ENCODE results near the gene C11orf91.

C11orf91 gene

GRCh38 chr11:33713151-33713855 lies 12.7 kb upstream of the C11orf91 start:
- no peaks in the 10 kb centered on the region for H3K79me1 ChIP-seq (ENCODE audit: low read length)
- no peak overlapping the region for H3K23ac ChIP-seq (ENCODE audit: low read length)
- DNase-seq, result peak in 1 of 2 donors; percentile 23
- H2BK5ac ChIP-seq (ENCODE audit: low read depth, low read length, poor library complexity), result no peak overlapping the region
- no CpG with 5 or more reads among the region's 5 CpGs for WGBS (ENCODE audit: extremely low coverage, insufficient coverage, insufficient read length)
- H4K8ac ChIP-seq (ENCODE audit: low read depth, low read length), result no peak overlapping the region
- no peak overlapping the region for H3K14ac ChIP-seq (ENCODE audit: low read length)
- H3K4me3 ChIP-seq (ENCODE audit: low read depth, low read length), result no peak overlapping the region
- no peak overlapping the region for H2AFZ ChIP-seq (ENCODE audit: insufficient read depth, low read length, poor library complexity)
- no peaks in the 10 kb centered on the region for H3K27me3 ChIP-seq (ENCODE audit: insufficient read depth, low read length)
- H2AK5ac ChIP-seq (ENCODE audit: low read length), result no peak overlapping the region
- no peak overlapping the region for H3K4me2 ChIP-seq (ENCODE audit: low read length)
- H2BK12ac ChIP-seq (ENCODE audit: low read length), result no peak overlapping the region
- H3K36me3 ChIP-seq (ENCODE audit: control insufficient read depth in 1 of 2, insufficient read depth in 2 of 2, low read length in 2 of 2), result peaks cover 11 to 21% of the 10 kb centered on the region in 2 experiments
- H2BK120ac ChIP-seq (ENCODE audit: insufficient read depth, low read length, poor library complexity), result no peak overlapping the region
- H3K27ac ChIP-seq (ENCODE audit: low read depth, low read length), result no peak overlapping the region
- H4K12ac ChIP-seq (ENCODE audit: low read depth, low read length), result no peak overlapping the region
- H3K4ac ChIP-seq (ENCODE audit: low read depth, low read length), result no peak overlapping the region
- no peak overlapping the region for H3K18ac ChIP-seq (ENCODE audit: low read length)
- H4K91ac ChIP-seq (ENCODE audit: low read depth, low read length), result no peak overlapping the region
- no peaks in the 10 kb centered on the region for H3K9me3 ChIP-seq (ENCODE audit: insufficient read depth, low read depth, low read length)
- H3K4me1 ChIP-seq (ENCODE audit: control insufficient read depth in 1 of 2, insufficient read depth in 2 of 2, low read length in 2 of 2), result peaks cover 0 to 1% of the 10 kb centered on the region in 2 experiments
- H3K9ac ChIP-seq (ENCODE audit: low read length), result no peak overlapping the region
- H3K79me2 ChIP-seq (ENCODE audit: control insufficient read depth, insufficient read depth, low read length, poor library complexity), result no peaks in the 10 kb centered on the region

- Histone ChIP-seq H2BK120ac (ENCODE audit: insufficient read depth, low read length, poor library complexity) (no peak overlapping the region), H2AFZ (ENCODE audit: insufficient read depth, low read length, poor library complexity) (no peak overlapping the region), H3K79me2 (ENCODE audit: control insufficient read depth, insufficient read depth, low read length, poor library complexity) (no peaks in the 10 kb centered on the region), H3K79me1 (ENCODE audit: low read length) (no peaks in the 10 kb centered on the region), H4K8ac (ENCODE audit: low read depth, low read length) (no peak overlapping the region), H4K12ac (ENCODE audit: low read depth, low read length) (no peak overlapping the region), H3K18ac (ENCODE audit: low read length) (no peak overlapping the region), H3K4ac (ENCODE audit: low read depth, low read length) (no peak overlapping the region), H4K91ac (ENCODE audit: low read depth, low read length) (no peak overlapping the region), H3K14ac (ENCODE audit: low read length) (no peak overlapping the region), H3K27me3 (ENCODE audit: insufficient read depth, low read length) (no peaks in the 10 kb centered on the region), H3K9me3 (ENCODE audit: insufficient read depth, low read depth, low read length) (no peaks in the 10 kb centered on the region), H3K4me1 (ENCODE audit: control insufficient read depth in 1 of 2, insufficient read depth in 2 of 2, low read length in 2 of 2) (peaks cover 0 to 1% of the 10 kb centered on the region in 2 experiments), H2BK5ac (ENCODE audit: low read depth, low read length, poor library complexity) (no peak overlapping the region), H3K9ac (ENCODE audit: low read length) (no peak overlapping the region), H3K23ac (ENCODE audit: low read length) (no peak overlapping the region), H3K36me3 (ENCODE audit: control insufficient read depth in 1 of 2, insufficient read depth in 2 of 2, low read length in 2 of 2) (peaks cover 12 to 24% of the 10 kb centered on the region in 2 experiments), H2AK5ac (ENCODE audit: low read length) (no peak overlapping the region), H3K4me3 (ENCODE audit: low read depth, low read length) (no peak overlapping the region), H3K27ac (ENCODE audit: low read depth, low read length) (no peak overlapping the region), H2BK12ac (ENCODE audit: low read length) (no peak overlapping the region), H3K4me2 (ENCODE audit: low read length) (no peak overlapping the region)
- no CpG with 5 or more reads among the region's 3 CpGs for WGBS (ENCODE audit: extremely low coverage, insufficient coverage, insufficient read length)
- DNase-seq, result peak; percentile 78 to 83
Measured at GRCh38 chr11:33712436-33712835, 11.8 kb upstream of the C11orf91 start.

- no peak overlapping the region for H3K4ac ChIP-seq (ENCODE audit: low read depth, low read length)
- H2AK5ac ChIP-seq (ENCODE audit: low read length), result no peak overlapping the region
- H3K4me2 ChIP-seq (ENCODE audit: low read length), result no peak overlapping the region
- H3K27ac ChIP-seq (ENCODE audit: low read depth, low read length), result no peak overlapping the region
- no peak overlapping the region for H3K23ac ChIP-seq (ENCODE audit: low read length)
- H3K4me1 ChIP-seq (ENCODE audit: control insufficient read depth in 1 of 2, insufficient read depth in 2 of 2, low read length in 2 of 2), result peaks cover 0 to 2% of the 10 kb centered on the region in 2 experiments
- H3K79me1 ChIP-seq (ENCODE audit: low read length), result no peaks in the 10 kb centered on the region
- peaks cover 11 to 24% of the 10 kb centered on the region in 2 experiments for H3K36me3 ChIP-seq (ENCODE audit: control insufficient read depth in 1 of 2, insufficient read depth in 2 of 2, low read length in 2 of 2)
- H2BK12ac ChIP-seq (ENCODE audit: low read length), result no peak overlapping the region
- H4K12ac ChIP-seq (ENCODE audit: low read depth, low read length), result no peak overlapping the region
- H3K18ac ChIP-seq (ENCODE audit: low read length), result no peak overlapping the region
- no peak overlapping the region for H2BK120ac ChIP-seq (ENCODE audit: insufficient read depth, low read length, poor library complexity)
- no peaks in the 10 kb centered on the region for H3K27me3 ChIP-seq (ENCODE audit: insufficient read depth, low read length)
- H3K79me2 ChIP-seq (ENCODE audit: control insufficient read depth, insufficient read depth, low read length, poor library complexity), result no peaks in the 10 kb centered on the region
- H2BK5ac ChIP-seq (ENCODE audit: low read depth, low read length, poor library complexity), result no peak overlapping the region
- H3K9me3 ChIP-seq (ENCODE audit: insufficient read depth, low read depth, low read length), result no peaks in the 10 kb centered on the region
- H4K91ac ChIP-seq (ENCODE audit: low read depth, low read length), result no peak overlapping the region
- WGBS (ENCODE audit: extremely low coverage, insufficient coverage, insufficient read length), result no CpG with 5 or more reads among the region's 3 CpGs
- no peak overlapping the region for H4K8ac ChIP-seq (ENCODE audit: low read depth, low read length)
- H3K4me3 ChIP-seq (ENCODE audit: low read depth, low read length), result no peak overlapping the region
- no peak overlapping the region for H3K9ac ChIP-seq (ENCODE audit: low read length)
- H2AFZ ChIP-seq (ENCODE audit: insufficient read depth, low read length, poor library complexity), result no peak overlapping the region
- no peak overlapping the region for H3K14ac ChIP-seq (ENCODE audit: low read length)
- no peak for DNase-seq
Measured at GRCh38 chr11:33709466-33709865, 8.8 kb upstream of the C11orf91 start.

GRCh38 chr11:33708985-33709384 lies 8.4 kb upstream of the C11orf91 start:
- Histone ChIP-seq H4K8ac (ENCODE audit: low read depth, low read length) (no peak overlapping the region), H2BK12ac (ENCODE audit: low read length) (no peak overlapping the region), H3K79me1 (ENCODE audit: low read length) (no peaks in the 10 kb centered on the region), H4K12ac (ENCODE audit: low read depth, low read length) (no peak overlapping the region), H3K27ac (ENCODE audit: low read depth, low read length) (no peak overlapping the region), H3K4ac (ENCODE audit: low read depth, low read length) (no peak overlapping the region), H3K27me3 (ENCODE audit: insufficient read depth, low read length) (no peaks in the 10 kb centered on the region), H2BK5ac (ENCODE audit: low read depth, low read length, poor library complexity) (no peak overlapping the region), H3K18ac (ENCODE audit: low read length) (no peak overlapping the region), H2AFZ (ENCODE audit: insufficient read depth, low read length, poor library complexity) (no peak overlapping the region), H3K79me2 (ENCODE audit: control insufficient read depth, insufficient read depth, low read length, poor library complexity) (no peaks in the 10 kb centered on the region), H3K14ac (ENCODE audit: low read length) (no peak overlapping the region), H3K4me1 (ENCODE audit: control insufficient read depth in 1 of 2, insufficient read depth in 2 of 2, low read length in 2 of 2) (peaks cover under 1 to 2% of the 10 kb centered on the region in 2 experiments), H3K9me3 (ENCODE audit: insufficient read depth, low read depth, low read length) (no peaks in the 10 kb centered on the region), H4K91ac (ENCODE audit: low read depth, low read length) (no peak overlapping the region), H3K4me2 (ENCODE audit: low read length) (no peak overlapping the region), H3K9ac (ENCODE audit: low read length) (no peak overlapping the region), H3K4me3 (ENCODE audit: low read depth, low read length) (no peak overlapping the region), H2AK5ac (ENCODE audit: low read length) (no peak overlapping the region), H3K36me3 (ENCODE audit: control insufficient read depth in 1 of 2, insufficient read depth in 2 of 2, low read length in 2 of 2) (peaks cover 11 to 24% of the 10 kb centered on the region in 2 experiments), H3K23ac (ENCODE audit: low read length) (no peak overlapping the region), H2BK120ac (ENCODE audit: insufficient read depth, low read length, poor library complexity) (no peak overlapping the region)
- no peak for DNase-seq
- WGBS (ENCODE audit: extremely low coverage, insufficient coverage, insufficient read length), result no CpG with 5 or more reads among the region's 1 CpG

All from trophoblast cell (in vitro differentiated cells and primary cell).